ENCODE measurements around the gene KPNA6.
"Not testable (repeated sequence)": the region's sequence is repeated elsewhere in the genome, so short reads cannot be mapped to it uniquely, and the experiment has no call there.

Gene KPNA6

GRCh38 chr1:32143302-32143695 lies 35.4 kb downstream of the KPNA6 start:
- DNase-seq, result not testable (repeated sequence)

DNA sequence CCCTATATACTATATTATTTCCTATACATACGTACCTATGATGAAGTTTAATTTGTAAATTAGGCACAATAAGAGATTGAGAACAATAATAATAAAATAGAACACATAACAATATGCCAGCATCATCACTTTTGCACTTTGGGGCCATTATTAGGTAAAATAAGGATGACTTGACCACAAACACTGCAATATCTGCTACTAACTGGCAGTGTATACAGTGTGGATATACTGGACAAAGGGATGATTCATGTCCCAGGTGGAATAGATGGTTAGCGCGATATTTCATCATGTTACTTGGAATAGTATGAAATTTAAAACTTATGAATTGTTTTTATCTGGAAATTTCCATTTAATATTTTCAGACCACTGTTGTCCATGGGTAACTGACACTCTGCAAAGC lies 36.2 kb downstream of the KPNA6 start:
- DNase-seq, result no peak

DNA sequence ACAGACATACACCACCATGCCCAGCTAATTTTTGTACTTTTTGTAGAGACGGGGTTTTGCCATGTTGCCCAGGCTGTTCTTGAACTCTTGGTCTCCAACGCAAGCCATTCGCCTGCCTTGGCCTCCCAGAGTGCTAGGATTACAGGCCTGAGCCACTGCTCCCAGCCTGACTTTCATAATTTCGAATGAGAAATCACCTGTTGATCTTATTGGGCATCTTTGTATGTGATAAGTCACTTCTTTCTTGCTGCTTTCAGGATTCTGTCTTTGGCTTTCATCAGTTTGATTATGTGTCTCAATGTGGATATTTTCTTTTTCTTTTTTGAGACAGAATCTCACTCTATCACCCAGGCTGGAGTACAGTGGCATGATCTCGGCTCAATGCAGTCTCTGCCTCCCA lies 39.9 kb downstream of the KPNA6 start:
- not testable (repeated sequence) for DNase-seq

GRCh38 chr1:32150847-32151246 lies 43.0 kb downstream of the KPNA6 start:
- DNase-seq, result no peak

DNA sequence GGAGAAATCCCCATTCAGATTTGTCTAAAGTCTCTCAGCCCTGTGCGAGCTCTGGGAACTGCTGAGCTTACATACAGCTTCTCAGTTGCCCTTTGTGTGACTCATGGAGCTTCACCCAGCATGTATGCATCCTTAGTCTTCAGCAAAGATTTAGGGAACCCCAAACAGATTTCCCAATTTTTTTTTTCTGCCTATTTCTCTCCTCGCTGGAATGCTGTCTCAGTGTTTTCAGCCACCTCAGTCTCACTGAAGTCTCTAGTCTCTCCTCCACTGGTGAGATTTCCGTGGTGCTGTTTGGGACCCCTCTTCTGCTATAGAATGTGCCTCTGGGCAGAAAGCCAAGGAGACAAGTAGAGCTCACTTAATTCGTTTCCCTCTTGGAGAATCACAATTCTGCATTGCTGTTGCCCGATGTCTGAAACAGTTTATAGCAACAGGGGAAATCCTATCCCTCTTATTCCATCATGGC lies 43.5 kb downstream of the KPNA6 start:
- no peak for DNase-seq

DNA sequence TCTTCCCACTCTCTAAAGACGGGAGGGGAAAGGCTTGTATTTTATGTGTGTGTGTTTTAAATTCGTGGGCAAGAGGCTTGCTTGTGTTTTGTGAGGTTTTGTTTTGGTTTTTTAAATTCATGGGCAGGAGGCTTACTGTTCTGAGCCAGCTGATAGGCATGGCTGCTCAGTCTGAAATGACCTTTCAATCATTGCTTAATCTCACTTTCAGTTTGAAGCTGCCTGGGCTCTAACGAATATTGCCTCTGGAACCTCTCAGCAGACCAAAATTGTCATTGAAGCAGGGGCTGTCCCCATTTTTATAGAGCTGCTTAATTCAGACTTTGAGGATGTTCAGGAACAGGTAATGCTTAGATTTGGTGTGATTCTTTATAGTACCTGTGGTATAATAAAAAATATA lies 51.3 kb downstream of the KPNA6 start:
- no peak for DNase-seq

GRCh38 chr1:32163405-32163804 lies 55.5 kb downstream of the KPNA6 start:
- no peak for DNase-seq

DNA sequence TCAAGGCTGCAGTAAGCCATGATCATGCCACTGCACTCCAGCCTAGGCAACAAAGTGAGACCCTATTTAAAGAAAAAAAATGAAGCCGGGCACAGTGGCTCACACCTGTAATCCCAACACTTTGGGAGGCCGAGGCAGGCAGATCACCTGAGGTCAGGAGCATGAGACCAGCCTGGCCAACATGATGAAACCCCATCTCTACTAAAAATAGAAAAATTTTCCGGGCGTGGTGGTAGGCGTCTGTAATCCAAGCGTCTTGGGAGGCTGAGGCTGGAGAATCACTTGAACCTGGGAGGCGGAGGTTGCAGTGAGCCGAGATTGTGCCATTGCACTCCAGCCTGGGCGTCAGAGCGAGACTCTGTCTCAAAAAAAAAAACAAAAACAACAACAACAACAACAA lies 57.8 kb downstream of the KPNA6 start:
- not testable (repeated sequence) for DNase-seq

- no peak for DNase-seq
Observed at GRCh38 chr1:32170991-32171390, 63.1 kb downstream of the KPNA6 start.

GRCh38 chr1:32172621-32173245 lies 64.9 kb downstream of the KPNA6 start:
- DNase-seq, result no peak

- no peak for DNase-seq
Observed at GRCh38 chr1:32178380-32179192, 70.7 kb downstream of the KPNA6 start.

DNA sequence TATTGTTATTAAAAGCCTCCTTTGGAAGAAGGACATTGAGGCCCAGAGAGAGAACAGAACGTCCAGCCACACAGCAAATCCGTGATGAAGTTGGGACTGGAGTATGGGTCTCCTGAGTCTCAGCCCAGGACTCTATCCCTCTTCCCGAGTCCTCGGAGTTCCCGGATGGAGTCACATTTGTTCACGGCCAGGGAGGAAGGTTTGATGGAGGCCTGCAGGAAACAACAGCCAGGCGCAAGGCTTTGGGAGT lies 71.3 kb downstream of the KPNA6 start:
- DNase-seq, result no peak

- peak; percentile 91 for DNase-seq
Observed at GRCh38 chr1:32179443-32180185, 71.8 kb downstream of the KPNA6 start, which contains the start of gene TXLNA. TXLNA (plus strand) TSS chr1:32179675; CDS start chr1:32180346, 671 bp downstream.

GRCh38 chr1:32180186-32181060 lies 72.6 kb downstream of the KPNA6 start:
- peak; percentile 36 for DNase-seq

DNA sequence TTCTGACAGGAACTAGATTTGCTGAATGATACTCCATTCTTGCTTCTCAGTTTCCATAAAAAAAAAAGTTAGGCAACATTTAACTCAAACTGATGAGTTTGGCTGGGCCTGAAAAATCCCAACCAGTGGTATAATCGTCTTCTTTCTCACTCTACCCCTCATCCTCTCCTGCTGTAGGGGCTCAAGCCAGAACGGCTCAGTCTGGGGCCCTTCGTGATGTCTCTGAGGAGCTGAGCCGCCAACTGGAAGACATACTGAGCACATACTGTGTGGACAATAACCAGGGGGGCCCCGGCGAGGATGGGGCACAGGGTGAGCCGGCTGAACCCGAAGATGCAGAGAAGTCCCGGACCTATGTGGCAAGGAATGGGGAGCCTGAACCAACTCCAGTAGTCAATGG lies 73.2 kb downstream of the KPNA6 start:
- DNase-seq, result no peak

DNA sequence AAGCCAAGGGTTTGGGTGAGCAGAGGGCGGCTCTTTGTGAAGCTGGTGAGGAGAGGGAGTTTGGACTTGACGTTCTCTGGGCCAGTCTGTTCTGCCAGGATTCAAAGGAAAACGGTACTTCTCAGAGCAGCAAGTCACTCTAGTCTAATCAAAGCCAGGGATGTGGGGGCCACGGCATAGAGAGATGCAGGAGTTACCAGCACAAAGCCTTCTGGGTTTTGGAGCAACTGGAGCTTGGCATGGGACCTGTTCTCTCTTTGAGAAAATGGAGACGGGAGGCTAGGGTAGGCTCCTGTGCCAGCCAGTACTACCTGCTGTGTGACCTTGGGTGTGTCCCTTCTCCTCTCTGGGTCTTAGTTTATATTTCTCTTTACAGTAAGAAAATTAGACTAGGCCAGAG lies 73.7 kb downstream of the KPNA6 start:
- no peak for DNase-seq

GRCh38 chr1:32182060-32182459 lies 74.2 kb downstream of the KPNA6 start:
- DNase-seq, result no peak

DNA sequence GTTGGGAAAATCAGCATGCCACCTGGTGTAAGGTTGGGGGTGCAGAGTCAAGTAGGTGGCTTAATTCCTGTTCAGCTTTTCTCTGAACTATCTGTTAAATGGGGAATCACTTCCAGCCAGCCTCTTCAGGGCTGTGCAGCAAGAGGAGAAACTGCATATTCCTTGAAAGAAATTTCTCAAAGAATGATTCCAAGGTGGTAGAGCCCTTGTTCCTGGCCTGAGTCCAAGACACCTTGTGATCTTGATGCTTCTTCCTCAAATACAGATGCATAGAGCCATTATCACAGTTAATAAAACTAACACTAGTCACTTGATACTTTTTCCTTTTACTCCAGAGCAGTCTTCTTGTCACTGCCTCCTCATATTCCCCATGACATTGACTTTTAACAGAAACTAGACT lies 76.8 kb downstream of the KPNA6 start:
- no peak for DNase-seq

GRCh38 chr1:32186077-32186476 lies 78.2 kb downstream of the KPNA6 start:
- DNase-seq, result peak; percentile 23

GRCh38 chr1:32186491-32186890 lies 78.6 kb downstream of the KPNA6 start:
- DNase-seq, result no peak

DNA sequence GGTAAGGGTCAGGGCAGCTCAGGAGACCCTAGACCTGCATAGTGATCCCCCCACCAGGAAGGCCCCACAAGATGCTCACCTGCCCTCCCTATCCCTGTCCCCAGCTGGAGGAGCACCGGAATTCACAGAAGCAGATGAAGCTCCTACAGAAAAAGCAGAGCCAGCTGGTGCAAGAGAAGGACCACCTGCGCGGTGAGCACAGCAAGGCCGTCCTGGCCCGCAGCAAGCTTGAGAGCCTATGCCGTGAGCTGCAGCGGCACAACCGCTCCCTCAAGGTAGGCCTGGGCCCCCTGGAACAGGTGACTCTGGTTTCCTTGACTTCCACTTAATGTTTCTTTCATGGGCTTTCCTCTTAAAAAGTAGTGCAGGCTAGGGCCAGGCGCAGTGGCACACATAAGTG lies 80.0 kb downstream of the KPNA6 start:
- no peak for DNase-seq

DNA sequence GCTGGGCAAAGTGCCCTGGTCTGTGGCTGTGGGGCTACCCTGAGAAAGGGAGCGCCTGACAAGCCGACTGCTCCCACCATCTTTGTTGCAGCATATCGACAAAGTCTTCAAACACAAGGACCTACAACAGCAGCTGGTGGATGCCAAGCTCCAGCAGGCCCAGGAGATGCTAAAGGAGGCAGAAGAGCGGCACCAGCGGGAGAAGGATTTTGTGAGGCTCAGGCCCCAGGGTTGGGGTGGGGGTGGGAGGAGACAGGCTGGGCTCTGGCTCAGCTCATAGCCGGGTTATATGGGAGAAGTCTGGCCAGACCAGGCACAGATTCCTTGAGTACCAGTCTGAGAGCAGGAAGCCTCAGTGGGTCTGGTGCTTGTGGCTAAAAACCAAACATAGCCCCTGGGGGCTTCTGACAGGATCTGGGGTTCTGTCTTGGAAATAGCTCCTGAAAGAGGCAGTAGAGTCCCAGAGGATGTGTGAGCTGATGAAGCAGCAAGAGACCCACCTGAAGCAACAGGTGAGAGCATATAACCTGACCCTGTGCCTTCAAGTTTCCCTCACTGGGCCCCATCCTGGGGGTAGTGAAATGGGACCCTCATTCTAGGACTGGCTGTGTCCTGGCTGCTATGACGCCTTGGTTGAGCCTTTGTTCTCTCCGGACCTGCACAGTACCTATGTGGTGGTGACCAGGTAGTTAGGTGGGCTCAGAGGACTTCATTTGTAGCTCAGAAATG lies 84.5 kb downstream of the KPNA6 start:
- no peak for DNase-seq
